Right cardiac atrium (tissue), 5 donors: ENCODE measurements around the gene ADAMTS15. TPM values are rescaled to one million over a fixed set of nuclear protein-coding genes. Genes with fewer than 3 reads are reported as not detected.

Source experiments
- ATAC-seq, 2 donors: fragments of 200-7000 bp; cut with Tn5 transposase; one replicate each; pipeline versions ENCODE4 v1.8.0 to v1.9.1; 2020; ENCODE audit warnings: moderate library complexity in 2 of 2, mild to moderate bottlenecking in 1 of 2
- DNase-seq, 3 donors: peaks; one replicate each; pipeline ENCODE4 v3.0.0-alpha.2; 2020
- H3K27ac ChIP-seq: one replicate; pipeline ENCODE4 v1.5.1; 2013; ENCODE audit warnings: mild to moderate bottlenecking, low read length, control low read depth, moderate library complexity
- H3K27me3 ChIP-seq: one replicate; pipeline ENCODE4 v1.6.1; 2013; ENCODE audit not compliant: control insufficient read depth, insufficient read depth
- H3K4me1 ChIP-seq: one replicate; pipeline ENCODE4 v1.6.1; 2013; ENCODE audit warnings: low read length; ENCODE audit not compliant: control insufficient read depth, insufficient read depth
- H3K4me3 ChIP-seq: one replicate; pipeline ENCODE4 v1.5.1; 2013; ENCODE audit warnings: low read length, control low read depth
- H3K9me3 ChIP-seq: one replicate; pipeline ENCODE4 v1.6.1; 2013; ENCODE audit warnings: low read length; ENCODE audit not compliant: control insufficient read depth
- WGBS: extraction: QIAGEN DNeasy Blood & Tissue Kit; methylation state at CpG from one replicate; pipeline ENCODE4 v1.1.7; 2013; 5-methylcytosine and 5-hydroxymethylcytosine counted together
- intact Hi-C, 4 donors: fragments of 100-400 bp; cut with DNase I; formaldehyde crosslinking; loops; one replicate each; pipeline versions ENCODE4 v1.11.0 to v1.14.0; 2022 to 2023
- polyA plus RNA-seq: library from polyadenylated mRNA; stranded (reverse); fragments of 200-250 nt; gene quantifications from one replicate; pipeline ENCODE4 v1.2.3, GENCODE V29; 2013
- total RNA-seq, 4 donors: library from RNA; stranded (reverse); fragmentation: NEBNext Ultra II Directional; extraction: Animal tissue kit (Norgen Biotek cat#: 25700); gene quantifications; one replicate each; pipeline ENCODE4 v1.2.1, GENCODE V29; 2021
- donor health status: healthy with polysubstance abuse.
- donor health status: DM: no; HTN: yes; CAD: no.
- donor health status: DM: no; HTN: no; CAD: no.
- donor health status: DM: no; HTN: yes; CAD: no; lungs with severe emphysema.
- donor health status: DM: yes; HTN: yes; CAD: no.

ADAMTS15 gene
- total and polyA plus RNA-seq, 5 donors = 13.4 to 30.2 (median 30.0) TPM

DNA sequence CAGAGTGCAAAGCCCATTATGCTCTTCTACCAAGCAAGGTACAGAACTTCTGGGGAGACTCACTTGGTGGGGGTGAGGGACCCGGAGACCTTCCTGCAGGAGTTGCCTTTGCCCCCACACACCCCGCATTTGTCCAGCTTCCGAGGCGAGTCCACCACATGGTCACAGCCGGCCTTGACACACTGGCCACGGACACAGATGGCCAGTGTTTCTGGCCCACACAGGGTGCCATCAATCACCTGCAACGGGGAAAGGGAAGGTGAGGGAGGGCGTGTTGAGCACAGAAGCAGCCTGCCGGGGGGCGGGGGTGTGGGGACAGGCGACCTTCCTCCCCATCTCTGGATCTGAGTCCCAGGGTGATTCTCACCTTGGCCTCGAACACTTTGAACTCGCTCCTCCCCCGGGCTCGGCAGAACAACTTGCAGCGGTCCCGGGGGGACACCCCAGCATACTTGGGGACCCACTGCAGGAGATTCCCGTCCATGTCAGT, 40.0 kb upstream of the ADAMTS15 start:
- intact Hi-C loops = loop anchor here in 1 of 4 donors (10.0 kb wide), 1 partner anchor 94 kb away; the partner anchor contains the start of gene ZBTB44
- no peak overlapping the region for H3K4me3 ChIP-seq
- H3K27ac ChIP-seq = no peak overlapping the region
- H3K4me1 ChIP-seq = peaks cover 3% of the 10 kb centered on the region
- no peaks in the 10 kb centered on the region for H3K27me3 ChIP-seq
- ATAC-seq (peak in 1 of 2 donors; percentile 3), DNase-seq (no peak)
- 74% methylated on average over 18 of the region's 18 CpGs for WGBS
- no peaks in the 10 kb centered on the region for H3K9me3 ChIP-seq

GRCh38 chr11:130408901-130409300, 39.5 kb upstream of the ADAMTS15 start:
- intact Hi-C loops = loop anchor here in 1 of 4 donors (10.0 kb wide), 1 partner anchor 94 kb away; the partner anchor contains the start of gene ZBTB44
- H3K9me3 ChIP-seq = no peaks in the 10 kb centered on the region
- H3K4me3 ChIP-seq = no peak overlapping the region
- H3K4me1 ChIP-seq = peaks cover 3% of the 10 kb centered on the region
- no peaks in the 10 kb centered on the region for H3K27me3 ChIP-seq
- no peak for ATAC-seq
- 88% methylated on average over 8 of the region's 8 CpGs for WGBS
- no peak for DNase-seq
- no peak overlapping the region for H3K27ac ChIP-seq

DNA sequence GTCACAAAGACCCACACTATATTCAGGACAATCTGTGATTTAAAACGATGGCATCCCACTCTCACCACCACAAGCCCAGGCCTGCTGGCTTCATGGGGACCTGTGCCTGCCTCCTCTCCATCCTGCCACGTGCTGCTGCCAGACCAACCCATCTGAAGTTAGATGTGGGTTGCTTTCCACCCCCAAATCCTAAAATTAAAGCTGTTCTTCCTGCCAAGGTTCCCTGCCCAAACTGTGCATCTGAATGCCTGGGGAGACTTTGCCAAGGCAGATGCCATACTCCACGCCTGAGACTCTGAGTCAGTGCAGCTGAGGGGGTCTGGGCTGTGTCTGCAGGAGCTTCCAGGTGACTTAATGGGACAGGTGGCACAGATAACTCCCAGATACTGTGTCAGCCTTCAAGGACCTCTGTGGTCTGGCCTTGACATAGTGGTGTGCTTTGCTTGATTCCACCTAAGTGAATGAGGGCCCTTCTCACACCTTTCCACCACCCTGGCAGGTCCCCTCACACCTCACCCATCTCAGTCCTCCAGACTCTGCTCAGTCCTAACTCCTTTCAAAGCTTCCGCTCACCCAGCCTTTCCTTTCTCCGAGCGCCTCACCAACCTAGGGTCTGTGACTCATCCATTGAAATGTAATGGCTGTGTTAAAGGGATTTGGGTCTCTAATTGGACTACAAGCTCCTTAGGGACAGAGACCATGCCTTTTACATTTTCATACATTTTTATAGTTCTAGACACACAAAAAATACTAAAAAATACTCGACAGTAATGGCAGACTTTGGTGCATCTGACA, 38.7 kb upstream of the ADAMTS15 start:
- H3K4me3 ChIP-seq = no peak overlapping the region
- intact Hi-C loops = loop anchor here in 1 of 4 donors (10.0 kb wide), 1 partner anchor 95 kb away; the partner anchor contains the start of gene ZBTB44
- H3K27me3 ChIP-seq = no peaks in the 10 kb centered on the region
- H3K4me1 ChIP-seq = peaks cover 3% of the 10 kb centered on the region
- ATAC-seq (no peak), DNase-seq (no peak)
- 87% methylated on average over 7 of the region's 7 CpGs for WGBS
- H3K9me3 ChIP-seq = no peaks in the 10 kb centered on the region
- no peak overlapping the region for H3K27ac ChIP-seq

DNA sequence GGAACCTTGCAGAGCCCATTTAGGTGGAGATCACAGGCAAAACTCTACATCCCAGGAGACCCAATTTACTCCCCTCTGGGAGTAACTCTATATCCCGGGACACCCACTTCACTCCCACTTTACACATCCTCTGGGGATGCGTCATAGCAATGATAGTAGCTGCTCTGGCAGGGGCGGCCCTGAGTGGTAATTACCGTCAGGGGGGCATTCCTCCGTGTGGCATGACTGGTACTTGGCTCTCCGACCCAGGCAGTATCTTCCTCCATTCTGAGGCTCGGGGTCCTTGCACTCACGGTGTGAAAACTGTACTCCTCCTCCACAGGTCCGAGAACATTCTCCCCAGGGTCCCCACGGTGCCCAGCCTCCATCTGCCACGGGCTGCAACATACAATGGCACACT, 37.2 kb upstream of the ADAMTS15 start:
- DNase-seq (peak in 1 of 3 donors; percentile 64), ATAC-seq (peak; percentile 71 to 75)
- H3K4me3 ChIP-seq = no peak overlapping the region
- no peaks in the 10 kb centered on the region for H3K27me3 ChIP-seq
- H3K9me3 ChIP-seq = no peaks in the 10 kb centered on the region
- H3K4me1 ChIP-seq = peaks cover 3% of the 10 kb centered on the region
- no peak overlapping the region for H3K27ac ChIP-seq
- intact Hi-C loops = no loop called here
- WGBS = 58% methylated on average over 11 of the region's 11 CpGs

DNA sequence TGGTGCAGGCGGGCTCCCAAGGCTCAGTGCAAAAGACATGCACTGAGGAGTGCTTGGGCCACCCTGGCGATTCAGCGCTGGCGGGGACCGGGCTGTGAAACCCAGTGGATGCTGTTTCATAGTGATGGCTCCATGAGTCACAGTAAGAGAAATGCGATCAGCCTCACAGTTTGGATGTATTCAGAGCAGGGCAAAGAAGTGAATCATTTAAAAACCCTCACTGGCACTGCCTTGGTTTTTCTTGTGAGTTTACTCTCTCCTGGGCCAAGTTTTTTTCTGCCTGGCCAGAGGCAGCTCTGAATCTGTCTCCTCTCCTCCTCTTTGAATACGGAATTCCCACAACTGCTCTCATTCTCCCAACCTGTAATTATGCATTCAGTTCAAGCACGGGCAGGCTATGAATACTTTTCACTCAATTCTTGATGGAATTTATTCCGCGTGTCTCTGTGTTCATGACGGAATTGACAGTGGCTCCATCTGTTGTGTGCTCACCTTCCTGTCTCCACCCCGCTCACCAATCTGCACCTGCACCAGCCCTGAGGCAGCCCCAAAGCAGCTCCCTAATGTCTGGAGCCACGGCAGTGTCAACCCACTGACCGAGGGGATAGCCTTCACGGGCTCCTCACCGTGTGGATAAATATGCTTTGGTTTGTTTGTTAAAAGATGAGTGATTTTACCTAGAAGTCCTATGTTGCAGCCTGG, 34.9 kb upstream of the ADAMTS15 start:
- H3K4me3 ChIP-seq = no peak overlapping the region
- H3K27me3 ChIP-seq = no peaks in the 10 kb centered on the region
- no peaks in the 10 kb centered on the region for H3K9me3 ChIP-seq
- DNase-seq = no peak
- ATAC-seq = no peak
- H3K27ac ChIP-seq = no peak overlapping the region
- H3K4me1 ChIP-seq = peaks cover under 1% of the 10 kb centered on the region
- intact Hi-C loops = no loop called here
- WGBS = 89% methylated on average over 16 of the region's 16 CpGs

DNA sequence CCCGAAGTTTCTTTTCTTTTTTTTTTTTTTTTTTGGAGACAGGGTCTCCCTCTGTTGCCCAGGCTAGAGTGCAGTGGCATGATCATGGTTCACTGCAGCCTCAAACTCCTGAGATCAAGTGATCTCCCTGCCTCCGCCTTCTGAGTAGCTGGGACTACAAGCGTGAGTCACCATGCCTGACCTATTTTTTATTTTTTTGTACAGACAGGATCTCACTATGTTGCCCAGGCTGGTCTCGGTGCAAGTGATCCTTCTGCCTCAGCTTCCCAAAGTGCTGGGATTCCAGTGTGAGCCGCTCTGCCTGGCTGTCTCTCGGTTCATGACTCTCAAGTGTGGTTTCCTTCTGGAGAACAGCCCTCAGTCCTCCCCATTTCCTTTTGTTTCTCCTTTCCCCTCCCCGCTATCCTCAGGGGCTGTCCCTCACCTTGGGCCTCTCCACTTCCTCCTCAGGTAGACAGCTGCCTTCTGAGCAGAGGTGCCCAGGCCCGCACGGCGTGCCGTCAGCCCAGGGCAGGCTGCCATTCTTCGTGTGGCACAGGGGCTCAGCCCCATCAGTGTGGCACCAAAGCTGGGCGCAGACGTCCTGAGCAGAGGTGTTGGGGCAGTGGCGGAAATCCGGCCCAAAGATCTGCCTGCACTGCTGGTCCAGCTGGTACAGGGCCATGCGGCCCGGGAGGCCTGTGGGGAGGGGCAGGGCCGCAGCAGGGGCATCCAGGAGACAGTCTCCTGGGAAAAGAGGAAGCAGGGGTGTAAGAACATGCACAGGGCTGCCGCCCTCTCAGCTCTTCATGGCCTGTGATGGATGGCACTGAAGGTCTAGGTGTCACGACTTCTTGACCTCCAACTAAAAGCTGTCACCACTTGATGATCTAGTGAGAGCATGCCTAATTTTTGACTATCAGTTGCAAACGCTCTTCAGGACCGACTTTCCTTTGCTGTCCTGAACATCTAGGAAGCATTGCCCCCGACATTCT, 34.1 kb upstream of the ADAMTS15 start:
- Histone ChIP-seq H3K9me3 (no peaks in the 10 kb centered on the region), H3K4me1 (no peaks in the 10 kb centered on the region), H3K27ac (no peak overlapping the region), H3K27me3 (no peaks in the 10 kb centered on the region), H3K4me3 (no peak overlapping the region)
- WGBS = 72% methylated on average over 24 of the region's 24 CpGs
- DNase-seq = no peak
- ATAC-seq = no peak
- intact Hi-C loops = no loop called here

DNA sequence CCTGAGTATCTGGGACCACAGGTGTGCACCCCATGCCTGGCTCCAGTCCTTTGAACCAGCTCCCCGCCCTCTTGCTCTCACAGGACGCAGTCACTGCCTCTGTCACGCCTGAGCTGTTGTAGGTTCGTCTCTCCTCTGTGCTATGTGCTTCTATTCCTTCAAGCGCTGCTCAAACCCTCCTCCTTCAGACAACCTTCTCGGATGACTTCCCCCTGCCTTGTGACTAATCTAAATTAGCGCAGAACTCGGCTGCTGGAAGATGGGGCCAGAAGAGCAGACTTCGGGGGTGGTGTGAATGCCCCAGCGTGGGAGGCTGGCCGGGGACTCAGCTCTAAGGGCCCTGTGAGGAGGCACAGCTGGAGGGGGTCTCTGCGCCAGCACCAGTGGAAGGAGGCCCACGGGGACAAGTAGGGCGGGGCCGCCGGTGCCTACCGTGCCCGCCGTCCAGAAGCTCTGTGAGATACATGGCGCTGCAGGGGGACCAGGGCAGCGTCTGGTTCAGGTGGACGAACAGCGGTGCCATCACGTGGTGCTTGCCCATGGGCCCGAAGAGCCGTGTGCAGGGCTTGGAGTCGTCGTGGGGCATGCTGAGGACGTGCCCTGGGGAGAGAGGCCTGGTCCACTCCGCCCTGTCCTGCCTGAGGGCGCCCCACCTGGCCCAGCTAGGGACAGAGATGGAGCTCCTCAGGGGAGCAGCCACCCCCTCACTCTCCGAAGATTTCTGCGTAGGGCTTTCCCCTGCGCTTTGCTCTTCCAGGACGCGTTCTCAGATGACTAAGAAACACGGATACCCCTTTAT, 32.5 kb upstream of the ADAMTS15 start:
- ATAC-seq (no peak), DNase-seq (no peak)
- H3K4me3 ChIP-seq = no peak overlapping the region
- no peaks in the 10 kb centered on the region for H3K9me3 ChIP-seq
- intact Hi-C loops = no loop called here
- H3K27me3 ChIP-seq = no peaks in the 10 kb centered on the region
- 84% methylated on average over 37 of the region's 37 CpGs for WGBS
- no peak overlapping the region for H3K27ac ChIP-seq
- peaks cover 3% of the 10 kb centered on the region for H3K4me1 ChIP-seq

- Histone ChIP-seq H3K27ac (no peak overlapping the region), H3K27me3 (no peaks in the 10 kb centered on the region), H3K4me3 (no peak overlapping the region), H3K9me3 (no peaks in the 10 kb centered on the region), H3K4me1 (peaks cover 3% of the 10 kb centered on the region)
- intact Hi-C loops = no loop called here
- ATAC-seq (no peak), DNase-seq (no peak)
- 76% methylated on average over 12 of the region's 12 CpGs for WGBS
Observed at GRCh38 chr11:130416530-130416882, 31.9 kb upstream of the ADAMTS15 start.

GRCh38 chr11:130416906-130417305, 31.5 kb upstream of the ADAMTS15 start:
- no peaks in the 10 kb centered on the region for H3K27me3 ChIP-seq
- H3K9me3 ChIP-seq = no peaks in the 10 kb centered on the region
- DNase-seq (no peak), ATAC-seq (no peak)
- no peak overlapping the region for H3K27ac ChIP-seq
- no peak overlapping the region for H3K4me3 ChIP-seq
- intact Hi-C loops = no loop called here
- peaks cover 3% of the 10 kb centered on the region for H3K4me1 ChIP-seq
- 94% methylated on average over 11 of the region's 11 CpGs for WGBS

DNA sequence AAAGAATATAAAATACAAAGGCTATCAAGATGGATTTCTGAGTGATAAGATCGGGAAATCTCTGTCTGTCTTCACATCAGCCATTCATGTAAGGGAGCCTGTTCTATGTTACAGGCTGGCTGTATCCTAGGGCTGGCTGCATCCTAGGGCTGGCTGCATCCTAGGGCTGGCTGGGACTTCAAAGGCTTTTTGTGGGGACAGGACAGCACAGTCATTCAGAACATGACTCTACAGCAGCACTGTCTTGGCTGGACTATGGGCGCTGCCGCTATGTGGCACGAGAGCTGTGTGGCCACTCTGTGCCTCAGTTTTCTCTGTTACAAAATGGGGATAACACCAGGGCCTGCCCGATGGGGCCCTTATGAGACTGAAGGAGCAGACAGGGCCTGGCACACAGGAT, 30.2 kb upstream of the ADAMTS15 start:
- Histone ChIP-seq H3K27me3 (no peaks in the 10 kb centered on the region), H3K27ac (no peak overlapping the region), H3K9me3 (no peaks in the 10 kb centered on the region), H3K4me1 (peaks cover 3% of the 10 kb centered on the region), H3K4me3 (no peak overlapping the region)
- ATAC-seq (no peak), DNase-seq (no peak)
- 86% methylated on average over 5 of the region's 5 CpGs for WGBS
- intact Hi-C loops = no loop called here
